Eye (tissue), 1 donor: ENCODE data around the gene AOPEP.
A peak's percentile ranks its signal among the peaks of the same experiment; 100 is the strongest.

Experiments
- DNase-seq: peaks from one replicate; pipeline ENCODE4 v3.0.0-alpha.2; 2015

Gene AOPEP

GRCh38 chr9:94717761-94718160, 8.7 kb upstream of the AOPEP start:
- DNase-seq: no peak

GRCh38 chr9:94718936-94719335, 7.6 kb upstream of the AOPEP start:
- DNase-seq: no peak

GRCh38 chr9:94719878-94720277, 6.6 kb upstream of the AOPEP start:
- no peak for DNase-seq

GRCh38 chr9:94720846-94721549, 5.5 kb upstream of the AOPEP start:
- DNase-seq: no peak

- DNase-seq: no peak
Measured at GRCh38 chr9:94721754-94722153, 4.7 kb upstream of the AOPEP start.

- no peak for DNase-seq
Measured at GRCh38 chr9:94725293-94725692, 1.2 kb upstream of the AOPEP start.

GRCh38 chr9:94728719-94729118, 2.2 kb downstream of the AOPEP start:
- DNase-seq: no peak

- no peak for DNase-seq
Measured at GRCh38 chr9:94729199-94729598, 2.7 kb downstream of the AOPEP start.

GRCh38 chr9:94734054-94734754, 7.7 kb downstream of the AOPEP start:
- no peak for DNase-seq

GRCh38 chr9:94736759-94737158, 10.3 kb downstream of the AOPEP start:
- DNase-seq: no peak

- no peak for DNase-seq
Measured at GRCh38 chr9:94740145-94740840, 13.8 kb downstream of the AOPEP start.

GRCh38 chr9:94741866-94742265, 15.4 kb downstream of the AOPEP start:
- DNase-seq: peak; percentile 32

GRCh38 chr9:94743035-94743954, 16.8 kb downstream of the AOPEP start:
- no peak for DNase-seq

GRCh38 chr9:94745806-94746540, 19.5 kb downstream of the AOPEP start:
- DNase-seq: no peak

GRCh38 chr9:94746541-94747370, 20.3 kb downstream of the AOPEP start:
- DNase-seq: no peak

- no peak for DNase-seq
Measured at GRCh38 chr9:94754976-94755475, 28.5 kb downstream of the AOPEP start.

- DNase-seq: no peak
Measured at GRCh38 chr9:94757158-94757557, 30.7 kb downstream of the AOPEP start.

GRCh38 chr9:94758031-94758430, 31.5 kb downstream of the AOPEP start:
- DNase-seq: no peak

- DNase-seq: no peak
Measured at GRCh38 chr9:94758880-94759279, 32.4 kb downstream of the AOPEP start.

- DNase-seq: no peak
Measured at GRCh38 chr9:94760010-94760409, 33.5 kb downstream of the AOPEP start.

- peak; percentile 33 for DNase-seq
Measured at GRCh38 chr9:94760660-94761059, 34.2 kb downstream of the AOPEP start.
